HEK293 (cell line): ENCODE data around the gene PDRG1.

Source experiments
- CTCF ChIA-PET: fragments of 350-600 bp; formaldehyde crosslinking; extraction: SDS; loops from one replicate; lab custom pipeline; 2021; ENCODE audit warnings: antibody characterized with exemption; lab: Yijun Ruan, JAX
- POLR2A ChIA-PET: fragments of 300-600 bp; formaldehyde crosslinking; extraction: SDS; loops from one replicate; lab custom pipeline; 2020; ENCODE audit warnings: antibody characterized with exemption, inconsistent platforms; lab: Yijun Ruan, JAX
- H3K27ac ChIP-seq: fragments of 200-500 bp; sonication (Bioruptor generic); 2 replicates; pipeline ENCODE4 v1.5.1; 2014; ENCODE audit warnings: low read depth, low read length, control low read depth, inconsistent platforms; ENCODE audit errors: extremely low read depth
- H3K36me3 ChIP-seq, 2 experiments: fragments of 200-500 bp in 1 of 2; sonication (Bioruptor generic) in 1 of 2; 1 replicate in 1 of 2; 2 replicates in 1 of 2; pipeline ENCODE4 v1.5.1; 2014 to 2017; ENCODE audit warnings: inconsistent platforms in 2 of 2, low read length in 2 of 2; ENCODE audit not compliant: control insufficient read depth in 2 of 2, insufficient read depth in 1 of 2
- H3K4me1 ChIP-seq: fragments of 200-500 bp; sonication (Bioruptor generic); 2 replicates; pipeline ENCODE4 v1.5.1; 2014; ENCODE audit warnings: mild to moderate bottlenecking, low read length, inconsistent platforms; ENCODE audit not compliant: control insufficient read depth, insufficient read depth
- H3K4me3 ChIP-seq: 2 replicates; pipeline ENCODE4 v1.5.1; 2011; ENCODE audit warnings: low read depth, mild to moderate bottlenecking, control low read depth, low read length, moderate library complexity
- H3K9me3 ChIP-seq: fragments of 200-500 bp; sonication (Bioruptor generic); 2 replicates; pipeline ENCODE4 v1.5.1; 2014; ENCODE audit warnings: low read depth, low read length, inconsistent platforms; ENCODE audit not compliant: control insufficient read depth, insufficient read depth
- RBAK ChIP-seq: fragments of 450-650 bp; formaldehyde crosslinking; IDR thresholded peaks from 2 replicates; pipeline ENCODE4 v1.5.1; 2016; ENCODE audit warnings: missing biosample characterization, missing genetic modification characterization
- SP3 ChIP-seq: fragments of 450-650 bp; formaldehyde crosslinking; IDR thresholded peaks from 2 replicates; pipeline ENCODE4 v1.5.1; 2016; ENCODE audit warnings: missing biosample characterization, missing genetic modification characterization
- YY2 ChIP-seq: fragments of 450-650 bp; formaldehyde crosslinking; IDR thresholded peaks from 2 replicates; pipeline ENCODE4 v1.5.1; 2016; ENCODE audit warnings: missing biosample characterization, missing genetic modification characterization
- ZBTB10 ChIP-seq: fragments of 450-650 bp; formaldehyde crosslinking; IDR thresholded peaks from 2 replicates; pipeline ENCODE4 v1.5.1; 2016; ENCODE audit warnings: missing biosample characterization, missing genetic modification characterization
- ZBTB17 ChIP-seq: fragments of 450-650 bp; formaldehyde crosslinking; IDR thresholded peaks from 2 replicates; pipeline ENCODE4 v1.5.1; 2016; ENCODE audit warnings: missing biosample characterization, missing genetic modification characterization
- ZBTB8A ChIP-seq: fragments of 450-650 bp; formaldehyde crosslinking; IDR thresholded peaks from 2 replicates; pipeline ENCODE4 v1.5.1; 2016; ENCODE audit warnings: missing biosample characterization, missing genetic modification characterization
- ZFHX2 ChIP-seq: fragments of 450-650 bp; formaldehyde crosslinking; conservative IDR thresholded peaks from 2 replicates; pipeline ENCODE4 v1.5.1; 2016; ENCODE audit warnings: missing biosample characterization, missing genetic modification characterization
- ZNF10 ChIP-seq: fragments of 450-650 bp; formaldehyde crosslinking; IDR thresholded peaks from 2 replicates; pipeline ENCODE4 v1.5.1; 2017; ENCODE audit warnings: missing biosample characterization, missing genetic modification characterization
- ZNF133 ChIP-seq: fragments of 450-650 bp; formaldehyde crosslinking; IDR thresholded peaks from 2 replicates; pipeline ENCODE4 v1.5.1; 2016; ENCODE audit warnings: missing biosample characterization, missing genetic modification characterization
- ZNF335 ChIP-seq: fragments of 450-650 bp; formaldehyde crosslinking; conservative IDR thresholded peaks from 2 replicates; pipeline ENCODE4 v1.5.1; 2016; ENCODE audit warnings: missing biosample characterization, missing genetic modification characterization
- ZNF555 ChIP-seq: fragments of 450-650 bp; formaldehyde crosslinking; conservative IDR thresholded peaks from 2 replicates; pipeline ENCODE4 v1.5.1; 2017; ENCODE audit warnings: missing biosample characterization, mild to moderate bottlenecking, missing genetic modification characterization, inconsistent platforms
- ZNF621 ChIP-seq: fragments of 450-650 bp; formaldehyde crosslinking; IDR thresholded peaks from 2 replicates; pipeline ENCODE4 v1.5.1; 2017; ENCODE audit warnings: missing biosample characterization, missing genetic modification characterization
- ZNF624 ChIP-seq: fragments of 450-650 bp; formaldehyde crosslinking; IDR thresholded peaks from 2 replicates; pipeline ENCODE4 v1.5.1; 2017; ENCODE audit warnings: missing biosample characterization, missing genetic modification characterization
- ZNF670 ChIP-seq: fragments of 450-650 bp; formaldehyde crosslinking; IDR thresholded peaks from 2 replicates; pipeline ENCODE4 v1.5.1; 2016; ENCODE audit warnings: missing biosample characterization, missing genetic modification characterization, low read depth
- TF ChIP-seq, protein P1 (sequence below): fragments of 450-650 bp; formaldehyde crosslinking; IDR thresholded peaks from 2 replicates; pipeline ENCODE4 v1.5.1; 2016; ENCODE audit warnings: missing biosample characterization, missing genetic modification characterization, borderline replicate concordance

Gene PDRG1

GRCh38 chr20:31894980-31895675 is 56.7 kb downstream of the PDRG1 start:
- TF ChIP-seq ZNF624 (no peak), ZBTB8A (tag by site-specific recombination) (no peak), YY2 (tag by site-specific recombination) (no peak), ZNF621 (tag by site-specific recombination) (no peak), ZNF133 (tag by site-specific recombination) (peak; percentile 71; the same call in 1 of the 2 replicates), ZNF10 (tag by site-specific recombination) (no peak), SP3 (no peak), ZFHX2 (tag by site-specific recombination) (no peak), ZNF670 (no peak), ZBTB17 (tag by site-specific recombination) (peak; percentile 62), RBAK (tag by site-specific recombination) (no peak), ZBTB10 (no peak), ZNF555 (tag by site-specific recombination) (no peak), ZNF335 (tag by site-specific recombination) (peak; percentile 75)
- TF ChIP-seq, protein P1, sequence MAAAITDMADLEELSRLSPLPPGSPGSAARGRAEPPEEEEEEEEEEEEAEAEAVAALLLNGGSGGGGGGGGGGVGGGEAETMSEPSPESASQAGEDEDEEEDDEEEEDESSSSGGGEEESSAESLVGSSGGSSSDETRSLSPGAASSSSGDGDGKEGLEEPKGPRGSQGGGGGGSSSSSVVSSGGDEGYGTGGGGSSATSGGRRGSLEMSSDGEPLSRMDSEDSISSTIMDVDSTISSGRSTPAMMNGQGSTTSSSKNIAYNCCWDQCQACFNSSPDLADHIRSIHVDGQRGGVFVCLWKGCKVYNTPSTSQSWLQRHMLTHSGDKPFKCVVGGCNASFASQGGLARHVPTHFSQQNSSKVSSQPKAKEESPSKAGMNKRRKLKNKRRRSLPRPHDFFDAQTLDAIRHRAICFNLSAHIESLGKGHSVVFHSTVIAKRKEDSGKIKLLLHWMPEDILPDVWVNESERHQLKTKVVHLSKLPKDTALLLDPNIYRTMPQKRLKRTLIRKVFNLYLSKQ = no peak
- Histone ChIP-seq H3K4me1 (no peaks in the 10 kb centered on the region), H3K27ac (no peak overlapping the region), H3K4me3 (no peak overlapping the region), H3K9me3 (no peaks in the 10 kb centered on the region), H3K36me3 (no peaks in the 10 kb centered on the region)
- ChIA-PET POLR2A (interaction anchor here (1.1 kb wide), 1 partner anchor 15 kb away, joined by 4 read pairs; no protein-coding TSS in a partner anchor), CTCF (interaction anchor here (0.6 kb wide), 2 partner anchors 198 to 206 kb away, joined by 3 read pairs; no protein-coding TSS in a partner anchor)
